K562 (cell line): Measurements from ENCODE around the gene UPF2. TPM values are rescaled to one million over a fixed set of nuclear protein-coding genes. Genes with fewer than 3 reads are reported as not detected.

Source experiments
- CEBPB ChIP-seq: fragments of 450-650 bp; IDR thresholded peaks from 2 replicates; pipeline ENCODE4 v1.6.1; 2016; ENCODE audit warnings: missing genetic modification characterization, missing compliant biosample characterization
- ELF1 ChIP-seq: fragments of 200-800 bp; sonication (Bioruptor generic); IDR thresholded peaks from 2 replicates; pipeline ENCODE4 v1.6.1; 2016; ENCODE audit warnings: missing genetic modification characterization, missing compliant biosample characterization
- HES1 ChIP-seq: fragments of 450-650 bp; IDR thresholded peaks from 2 replicates; pipeline ENCODE4 v1.6.1; 2016; ENCODE audit warnings: low read depth, mild to moderate bottlenecking, moderate library complexity
- MAZ ChIP-seq, 2 experiments: fragments of 450-650 bp in 1 of 2; sonication (generic) in 1 of 2; formaldehyde crosslinking; IDR thresholded peaks in 1 of 2; conservative IDR thresholded peaks in 1 of 2; 2 replicates each; pipeline versions ENCODE4 v1.4.0 to v1.5.0; 2020; ENCODE audit warnings: mild to moderate bottlenecking in 1 of 2, missing genetic modification reagents in 1 of 2
- NCOR1 ChIP-seq: fragments of 450-650 bp; IDR thresholded peaks from 2 replicates; pipeline ENCODE4 v1.6.1; 2016; ENCODE audit warnings: mild to moderate bottlenecking, moderate library complexity
- NEUROD1 ChIP-seq: fragments of 150-350 bp; IDR thresholded peaks from 2 replicates; pipeline ENCODE4 v1.6.1; 2014; ENCODE audit warnings: borderline replicate concordance, low read length, low read depth; ENCODE audit not compliant: partially characterized antibody
- POLR2H ChIP-seq: IDR thresholded peaks from 2 replicates; pipeline ENCODE4 v1.6.1; 2016; ENCODE audit warnings: missing genetic modification characterization, low read depth, mild to moderate bottlenecking, control low read depth, missing compliant biosample characterization, moderate library complexity
- PRDM10 ChIP-seq: fragments of 450-650 bp; IDR thresholded peaks from 2 replicates; pipeline ENCODE4 v1.6.1; 2018; ENCODE audit not compliant: partially characterized antibody
- RREB1 ChIP-seq: fragments of 250-450 bp; sonication (Bioruptor Pico); IDR thresholded peaks from 2 replicates; pipeline ENCODE4 v1.4.0; 2020
- polyA plus RNA-seq, 8 experiments: library from polyadenylated mRNA; depleted of rRNA in 4 of 8; stranded (reverse) in 5 of 8; unstranded in 3 of 8; fragments of >200 nt; fragmentation: Nextera tagmentation in 2 of 8; fragmentation: Illumina TruSeq in 1 of 8; extraction: Ambion mirVana in 2 of 8; extraction: Trizol in 1 of 8; gene quantifications; 2 replicates each; pipeline versions ENCODE4 v1.2.1 to v1.2.3, GENCODE V29; 2011 to 2014; ENCODE audit warnings: inconsistent platforms in 1 of 8, missing spikeins in 1 of 8
- total RNA-seq, 7 experiments: library from RNA; depleted of rRNA in 6 of 7; stranded (reverse); fragments of >200 nt in 6 of 7; fragmentation: Illumina TruSeq in 2 of 7; extraction: Trizol in 2 of 7; gene quantifications; 2 replicates each; pipeline versions ENCODE4 v1.2.1 to v1.2.3, GENCODE V29; 2011 to 2021; ENCODE audit warnings: low replicate concordance in 1 of 7
- TF ChIP-seq, protein P1 (sequence below): IDR thresholded peaks from 2 replicates; pipeline ENCODE4 v1.6.1; 2011; ENCODE audit warnings: borderline replicate concordance, low read depth, mild to moderate bottlenecking, moderate library complexity, low read length; ENCODE audit not compliant: insufficient read depth, poor library complexity, severe bottlenecking
- TF ChIP-seq, protein P2 (sequence below): IDR thresholded peaks from 2 replicates; pipeline ENCODE4 v1.6.1; 2016; ENCODE audit warnings: missing genetic modification characterization, missing compliant biosample characterization

UPF2 gene
- total and polyA plus RNA-seq, 9 of the 15 experiments (the other 6 are each of a cell fraction or from before 2014, with no cell fraction given), result 13.9 to 37.7 (median 23.7) TPM

- TF ChIP-seq PRDM10, result peak; percentile 90
- TF ChIP-seq HES1, result peak; percentile 74
- TF ChIP-seq NCOR1, result peak; percentile 67
- TF ChIP-seq MAZ (CRISPR knock-in tag; conservative IDR thresholded peaks at IDR 0.05 in 1 of 2, IDR thresholded peaks at IDR 0.05 in 1 of 2), result peak in 1 of 2 experiments; percentile 81; a peak in 3 of 4 replicates
- peak; percentile 82 for TF ChIP-seq NEUROD1
- TF ChIP-seq, protein P1, sequence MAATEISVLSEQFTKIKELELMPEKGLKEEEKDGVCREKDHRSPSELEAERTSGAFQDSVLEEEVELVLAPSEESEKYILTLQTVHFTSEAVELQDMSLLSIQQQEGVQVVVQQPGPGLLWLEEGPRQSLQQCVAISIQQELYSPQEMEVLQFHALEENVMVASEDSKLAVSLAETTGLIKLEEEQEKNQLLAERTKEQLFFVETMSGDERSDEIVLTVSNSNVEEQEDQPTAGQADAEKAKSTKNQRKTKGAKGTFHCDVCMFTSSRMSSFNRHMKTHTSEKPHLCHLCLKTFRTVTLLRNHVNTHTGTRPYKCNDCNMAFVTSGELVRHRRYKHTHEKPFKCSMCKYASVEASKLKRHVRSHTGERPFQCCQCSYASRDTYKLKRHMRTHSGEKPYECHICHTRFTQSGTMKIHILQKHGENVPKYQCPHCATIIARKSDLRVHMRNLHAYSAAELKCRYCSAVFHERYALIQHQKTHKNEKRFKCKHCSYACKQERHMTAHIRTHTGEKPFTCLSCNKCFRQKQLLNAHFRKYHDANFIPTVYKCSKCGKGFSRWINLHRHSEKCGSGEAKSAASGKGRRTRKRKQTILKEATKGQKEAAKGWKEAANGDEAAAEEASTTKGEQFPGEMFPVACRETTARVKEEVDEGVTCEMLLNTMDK, result no peak
- TF ChIP-seq RREB1 (CRISPR knock-in tag), result 0 out of 2 replicates have a peak, but pooled peaks have one; percentile 42
- TF ChIP-seq, protein P2, sequence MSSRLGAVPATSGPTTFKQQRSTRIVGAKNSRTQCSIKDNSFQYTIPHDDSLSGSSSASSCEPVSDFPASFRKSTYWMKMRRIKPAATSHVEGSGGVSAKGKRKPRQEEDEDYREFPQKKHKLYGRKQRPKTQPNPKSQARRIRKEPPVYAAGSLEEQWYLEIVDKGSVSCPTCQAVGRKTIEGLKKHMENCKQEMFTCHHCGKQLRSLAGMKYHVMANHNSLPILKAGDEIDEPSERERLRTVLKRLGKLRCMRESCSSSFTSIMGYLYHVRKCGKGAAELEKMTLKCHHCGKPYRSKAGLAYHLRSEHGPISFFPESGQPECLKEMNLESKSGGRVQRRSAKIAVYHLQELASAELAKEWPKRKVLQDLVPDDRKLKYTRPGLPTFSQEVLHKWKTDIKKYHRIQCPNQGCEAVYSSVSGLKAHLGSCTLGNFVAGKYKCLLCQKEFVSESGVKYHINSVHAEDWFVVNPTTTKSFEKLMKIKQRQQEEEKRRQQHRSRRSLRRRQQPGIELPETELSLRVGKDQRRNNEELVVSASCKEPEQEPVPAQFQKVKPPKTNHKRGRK (tag), result no peak
- peak; percentile 67 for TF ChIP-seq ELF1 (tag)
- TF ChIP-seq CEBPB (tag), result no peak
- TF ChIP-seq POLR2H (tag), result peak; percentile 80
Measured at GRCh38 chr10:11894381-11895107, 148.1 kb downstream of the UPF2 start (continued).
